ENCODE measurements around the gene SAT2. TPM values are rescaled to one million over a fixed set of nuclear protein-coding genes. Genes with fewer than 3 reads are reported as not detected.

Gene SAT2
- polyA plus RNA-seq, 3 donors = 130 to 152 (median 138) TPM

DNA sequence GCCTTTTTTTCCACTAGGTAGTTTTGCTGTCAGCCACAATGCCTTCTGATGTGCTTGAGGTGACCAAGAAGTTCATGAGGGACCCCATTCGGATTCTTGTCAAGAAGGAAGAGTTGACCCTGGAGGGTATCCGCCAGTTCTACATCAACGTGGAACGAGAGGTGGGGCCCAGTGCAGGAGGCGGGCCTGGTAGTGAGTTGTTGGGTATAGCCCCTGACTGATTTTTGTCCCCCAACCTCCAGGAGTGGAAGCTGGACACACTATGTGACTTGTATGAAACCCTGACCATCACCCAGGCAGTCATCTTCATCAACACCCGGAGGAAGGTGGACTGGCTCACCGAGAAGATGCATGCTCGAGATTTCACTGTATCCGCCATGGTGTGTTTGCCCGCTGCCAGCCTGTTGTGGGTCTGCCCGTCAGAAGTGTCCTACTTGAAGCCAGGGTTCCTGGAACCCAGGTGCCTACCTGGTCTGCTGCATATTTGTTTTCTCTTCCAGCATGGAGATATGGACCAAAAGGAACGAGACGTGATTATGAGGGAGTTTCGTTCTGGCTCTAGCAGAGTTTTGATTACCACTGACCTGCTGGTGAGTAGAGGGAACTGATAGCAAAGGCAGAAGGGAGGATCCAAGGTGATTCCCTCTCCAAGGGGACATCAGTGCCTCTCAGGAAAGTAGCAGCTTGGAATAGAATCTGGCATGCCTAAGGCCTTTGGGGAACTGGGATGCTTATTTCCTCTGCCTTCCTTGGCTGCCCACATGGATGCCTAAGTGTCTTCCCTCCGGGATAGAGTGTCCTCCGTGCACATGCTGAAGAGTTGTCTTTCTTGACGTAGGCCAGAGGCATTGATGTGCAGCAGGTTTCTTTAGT, 50.1 kb downstream of the SAT2 start:
- DNase-seq (ENCODE audit: low read depth in 3 of 3, low spot score in 2 of 3) = no peak

DNA sequence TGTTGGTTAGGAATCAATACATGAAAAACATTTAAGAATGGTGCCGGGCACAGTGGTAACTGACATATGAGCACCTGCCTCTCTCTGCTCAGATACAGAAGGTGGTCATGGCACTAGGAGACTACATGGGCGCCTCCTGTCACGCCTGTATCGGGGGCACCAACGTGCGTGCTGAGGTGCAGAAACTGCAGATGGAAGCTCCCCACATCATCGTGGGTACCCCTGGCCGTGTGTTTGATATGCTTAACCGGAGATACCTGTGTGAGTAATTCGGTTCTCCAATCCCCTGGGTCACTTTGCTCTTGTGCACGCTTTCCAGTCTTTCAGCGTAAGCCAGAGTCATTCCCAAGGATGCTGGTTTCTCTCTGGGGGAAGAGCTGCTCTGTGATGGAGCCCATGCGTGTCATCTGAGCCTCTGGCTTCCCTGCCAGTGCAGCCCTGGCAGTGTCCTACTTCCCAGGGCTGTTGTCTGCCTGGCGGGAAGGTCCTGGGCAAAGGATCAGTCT, 51.1 kb downstream of the SAT2 start:
- DNase-seq (ENCODE audit: low read depth in 3 of 3, low spot score in 2 of 3) = no peak

Other genes starting within 250 kb of the SAT2 start
- 1 to 10 TPM; 4.4 to 5.2 (median 4.8) TPM for gene TNK1, start 246.7 kb downstream of the SAT2 start, polyA plus RNA-seq (ENCODE audit: insufficient read length in 3 of 3)
- gene PLSCR3, start 233.3 kb downstream of the SAT2 start, polyA plus RNA-seq (ENCODE audit: insufficient read length in 3 of 3) = 10 to 100 TPM; 24.3 to 30.9 (median 28.6) TPM
- 10 to 100 TPM; 82.4 to 93.2 (median 86.5) TPM for gene TMEM256, start 223.7 kb downstream of the SAT2 start, polyA plus RNA-seq (ENCODE audit: insufficient read length in 3 of 3)
- 10 to 100 TPM; 16.8 to 18.6 (median 18.2) TPM for gene NLGN2, start 220.0 kb downstream of the SAT2 start, polyA plus RNA-seq (ENCODE audit: insufficient read length in 3 of 3)
- not detected for gene SPEM1, start 207.5 kb downstream of the SAT2 start, polyA plus RNA-seq (ENCODE audit: insufficient read length in 3 of 3)
- not detected for gene SPEM2, start 202.2 kb downstream of the SAT2 start, polyA plus RNA-seq (ENCODE audit: insufficient read length in 3 of 3)
- not detected for gene SPEM3, start 199.0 kb downstream of the SAT2 start, polyA plus RNA-seq (ENCODE audit: insufficient read length in 3 of 3)
- 1 to 10 TPM; 3.6 to 4.4 (median 4.2) TPM for gene TMEM102, start 192.4 kb downstream of the SAT2 start, polyA plus RNA-seq (ENCODE audit: insufficient read length in 3 of 3)
- 1 to 10 TPM; 5.5 to 6.8 (median 6.6) TPM for gene FGF11, start 188.3 kb downstream of the SAT2 start, polyA plus RNA-seq (ENCODE audit: insufficient read length in 3 of 3)
- 10 to 100 TPM; 10.1 to 11.0 (median 10.9) TPM for gene CHRNB1, start 182.8 kb downstream of the SAT2 start, polyA plus RNA-seq (ENCODE audit: insufficient read length in 3 of 3)
- 10 to 100 TPM; 35.9 to 38.0 (median 37.6) TPM for gene ZBTB4, start 148.2 kb downstream of the SAT2 start, polyA plus RNA-seq (ENCODE audit: insufficient read length in 3 of 3)
- gene SLC35G6, start 146.4 kb downstream of the SAT2 start, polyA plus RNA-seq (ENCODE audit: insufficient read length in 3 of 3) = under 1 TPM in 1 of 3 donors, not detected in 2; 0.10 TPM
- 100 to 1,000 TPM; 108 to 118 (median 118) TPM for gene POLR2A, start 143.5 kb downstream of the SAT2 start, polyA plus RNA-seq (ENCODE audit: insufficient read length in 3 of 3)
- 10 to 100 TPM; 21.8 to 24.1 (median 22.3) TPM for gene TNFSF12, start 78.8 kb downstream of the SAT2 start, polyA plus RNA-seq (ENCODE audit: insufficient read length in 3 of 3)
- gene TNFSF13, start 69.1 kb downstream of the SAT2 start, polyA plus RNA-seq (ENCODE audit: insufficient read length in 3 of 3) = 10 to 100 TPM; 11.6 to 15.0 (median 13.4) TPM
- gene SENP3, start 65.9 kb downstream of the SAT2 start, polyA plus RNA-seq (ENCODE audit: insufficient read length in 3 of 3) = 10 to 100 TPM; 85.5 to 93.2 (median 91.8) TPM
- 10 to 100 TPM; 46.9 to 67.9 (median 57.3) TPM for gene CD68, start 48.2 kb downstream of the SAT2 start, polyA plus RNA-seq (ENCODE audit: insufficient read length in 3 of 3)
- gene MPDU1, start 44.0 kb downstream of the SAT2 start, polyA plus RNA-seq (ENCODE audit: insufficient read length in 3 of 3) = 100 to 1,000 TPM; 125 to 133 (median 125) TPM
- 1 to 10 TPM; 2.8 to 3.9 (median 2.9) TPM for gene SOX15, start 37.7 kb downstream of the SAT2 start, polyA plus RNA-seq (ENCODE audit: insufficient read length in 3 of 3)
- gene FXR2, start 12.9 kb downstream of the SAT2 start, polyA plus RNA-seq (ENCODE audit: insufficient read length in 3 of 3) = 10 to 100 TPM; 41.4 to 42.8 (median 42.2) TPM
- 1 to 10 TPM; 2.5 to 4.9 (median 3.0) TPM for gene SHBG, start 2.3 kb upstream of the SAT2 start, polyA plus RNA-seq (ENCODE audit: insufficient read length in 3 of 3)
- gene ATP1B2, start 23.1 kb upstream of the SAT2 start, polyA plus RNA-seq (ENCODE audit: insufficient read length in 3 of 3) = 10 to 100 TPM; 15.5 to 20.6 (median 20.4) TPM
- 10 to 100 TPM; 66.7 to 68.6 (median 67.4) TPM for gene TP53, start 59.7 kb upstream of the SAT2 start, polyA plus RNA-seq (ENCODE audit: insufficient read length in 3 of 3)
- gene WRAP53, start 60.7 kb upstream of the SAT2 start, polyA plus RNA-seq (ENCODE audit: insufficient read length in 3 of 3) = 10 to 100 TPM; 12.8 to 13.6 (median 13.1) TPM
- 10 to 100 TPM; 19.9 to 23.7 (median 23.1) TPM for gene EFNB3, start 77.4 kb upstream of the SAT2 start, polyA plus RNA-seq (ENCODE audit: insufficient read length in 3 of 3)
- under 1 TPM; 0.25 to 0.43 (median 0.25) TPM for gene DNAH2, start 89.9 kb upstream of the SAT2 start, polyA plus RNA-seq (ENCODE audit: insufficient read length in 3 of 3)
- gene KDM6B, start 206.4 kb upstream of the SAT2 start, polyA plus RNA-seq (ENCODE audit: insufficient read length in 3 of 3) = 10 to 100 TPM; 15.3 to 18.3 (median 17.9) TPM
- 10 to 100 TPM; 19.1 to 27.1 (median 23.0) TPM for gene TMEM88, start 227.2 kb upstream of the SAT2 start, polyA plus RNA-seq (ENCODE audit: insufficient read length in 3 of 3)
- 10 to 100 TPM; 61.0 to 85.9 (median 73.0) TPM for gene NAA38, start 229.7 kb upstream of the SAT2 start, polyA plus RNA-seq (ENCODE audit: insufficient read length in 3 of 3)
- gene CYB5D1, start 230.2 kb upstream of the SAT2 start, polyA plus RNA-seq (ENCODE audit: insufficient read length in 3 of 3) = 10 to 100 TPM; 23.1 to 24.3 (median 23.8) TPM